H1 (cell line): Measurements from ENCODE around the gene PHC2. TPM values are rescaled to one million over a fixed set of nuclear protein-coding genes. Genes with fewer than 3 reads are reported as not detected.

Experiments
- CTCF ChIA-PET: fragments of 300-600 bp; sonication (Branson Sonifier 250); formaldehyde crosslinking; loops from one replicate; lab custom pipeline; 2021; ENCODE audit not compliant: partially characterized antibody; lab: Charles Lee
- POLR2A ChIA-PET: fragments of 300-600 bp; sonication (Branson Sonifier 250); formaldehyde crosslinking; loops from one replicate; lab custom pipeline; 2021; ENCODE audit warnings: inconsistent platforms; ENCODE audit not compliant: partially characterized antibody; lab: Charles Lee
- DNase-seq, 2 experiments: peaks; one replicate each; pipeline versions ENCODE4 v3.0.0 to v3.0.0-alpha.2; 2010 to 2022; ENCODE audit warnings: low spot score in 2 of 2, low read depth in 1 of 2, mixed read lengths in 1 of 2
- FAIRE-seq: peaks from 2 replicates; lab custom pipeline; 2011; peaks lifted over from hg19 to GRCh38; lab: Jason Lieb, UNC
- H2AFZ ChIP-seq: 2 replicates; pipeline ENCODE4 v1.8.1; 2012; ENCODE audit warnings: low read length, inconsistent platforms
- H2AK5ac ChIP-seq: 2 replicates; pipeline ENCODE4 v1.6.1; 2013; ENCODE audit warnings: low read depth, low read length
- H2BK120ac ChIP-seq: replicated peaks from 2 replicates; pipeline ENCODE3; 2013; ENCODE audit warnings: low read depth, low read length, inconsistent platforms
- H2BK12ac ChIP-seq: 2 replicates; pipeline ENCODE4 v1.6.1; 2013; ENCODE audit warnings: low read depth, low read length
- H2BK15ac ChIP-seq: 2 replicates; pipeline ENCODE4 v1.6.1; 2013; ENCODE audit warnings: low read length
- H2BK20ac ChIP-seq: 2 replicates; pipeline ENCODE4 v1.6.1; 2013; ENCODE audit warnings: low read length
- H2BK5ac ChIP-seq: 2 replicates; pipeline ENCODE4 v1.6.1; 2013; ENCODE audit warnings: low read depth, low read length
- H3K14ac ChIP-seq: 2 replicates; pipeline ENCODE4 v1.6.1; 2013; ENCODE audit warnings: inconsistent platforms; ENCODE audit not compliant: insufficient read length
- H3K18ac ChIP-seq: 2 replicates; pipeline ENCODE4 v1.6.1; 2013; ENCODE audit warnings: low read length; ENCODE audit errors: extremely low read depth
- H3K23ac ChIP-seq: 2 replicates; pipeline ENCODE4 v1.6.1; 2013; ENCODE audit warnings: inconsistent platforms; ENCODE audit not compliant: insufficient read length
- H3K23me2 ChIP-seq: 2 replicates; pipeline ENCODE4 v1.6.1; 2013; ENCODE audit warnings: low read depth, low read length
- H3K27ac ChIP-seq: 2 replicates; pipeline ENCODE4 v1.6.1; 2011; ENCODE audit warnings: low read depth, low read length, inconsistent platforms
- H3K27me3 ChIP-seq, 4 experiments: replicated peaks in 1 of 4; 1 replicate in 1 of 4; 2 replicates in 3 of 4; pipeline versions ENCODE4 v1.6.1 to v1.8.1; 2011 to 2013; ENCODE audit warnings: low read length in 3 of 4, mild to moderate bottlenecking in 3 of 4, inconsistent platforms in 2 of 4, mixed read lengths in 2 of 4, moderate library complexity in 1 of 4; ENCODE audit not compliant: control insufficient read depth in 3 of 4, insufficient read depth in 3 of 4; ENCODE audit errors: extremely low read depth in 1 of 4
- H3K36me3 ChIP-seq, 4 experiments: 2 replicates each; pipeline versions ENCODE4 v1.6.1 to v1.8.1; 2011 to 2013; ENCODE audit warnings: mild to moderate bottlenecking in 4 of 4, low read length in 3 of 4, moderate library complexity in 2 of 4, control low read depth in 1 of 4, inconsistent platforms in 1 of 4; ENCODE audit not compliant: insufficient read depth in 4 of 4, control insufficient read depth in 2 of 4
- H3K4ac ChIP-seq: replicated peaks from 2 replicates; pipeline ENCODE3; 2013; ENCODE audit warnings: low read length, low read depth, mixed read lengths, inconsistent platforms; ENCODE audit not compliant: insufficient read length
- H3K4me1 ChIP-seq, 4 experiments: replicated peaks in 1 of 4; 1 replicate in 1 of 4; 2 replicates in 3 of 4; pipeline versions ENCODE4 v1.6.1 to v1.8.1; 2011 to 2013; ENCODE audit warnings: low read length in 3 of 4, inconsistent platforms in 2 of 4, mixed read lengths in 1 of 4; ENCODE audit not compliant: insufficient read depth in 4 of 4, control insufficient read depth in 3 of 4
- H3K4me2 ChIP-seq, 2 experiments: 2 replicates each; pipeline versions ENCODE4 v1.6.1 to v1.8.1; 2011 to 2013; ENCODE audit warnings: low read depth in 2 of 2, low read length in 2 of 2, control low read depth in 1 of 2, inconsistent platforms in 1 of 2, mild to moderate bottlenecking in 1 of 2; ENCODE audit not compliant: insufficient read depth in 1 of 2
- H3K4me3 ChIP-seq, 4 experiments: fragments of 200-600, 300-600 bp in 1 of 4; sonication (generic), shearing (Covaris generic), sonication (Bioruptor Twin) in 1 of 4; 2 replicates each; pipeline versions ENCODE4 v1.5.1 to v1.8.1; 2011 to 2016; ENCODE audit warnings: low read length in 4 of 4, low read depth in 3 of 4, control low read depth in 2 of 4, inconsistent platforms in 2 of 4, mild to moderate bottlenecking in 2 of 4, mixed read lengths in 1 of 4, moderate library complexity in 1 of 4; ENCODE audit not compliant: insufficient read depth in 2 of 4; ENCODE audit errors: extremely low read depth in 1 of 4
- H3K56ac ChIP-seq: replicated peaks from 2 replicates; pipeline ENCODE3; 2013; ENCODE audit warnings: low read depth, mild to moderate bottlenecking, mixed read lengths, low read length, inconsistent platforms; ENCODE audit not compliant: insufficient read length
- H3K79me1 ChIP-seq: 2 replicates; pipeline ENCODE4 v1.6.1; 2013; ENCODE audit warnings: low read depth, low read length, control low read depth
- H3K79me2 ChIP-seq, 2 experiments: 2 replicates each; pipeline versions ENCODE4 v1.6.1 to v1.8.1; 2012 to 2013; ENCODE audit warnings: low read length in 2 of 2, mild to moderate bottlenecking in 2 of 2, inconsistent platforms in 1 of 2; ENCODE audit not compliant: insufficient read depth in 2 of 2, control insufficient read depth in 1 of 2
- H3K9ac ChIP-seq, 4 experiments: replicated peaks in 1 of 4; 1 replicate in 1 of 4; 2 replicates in 3 of 4; pipeline versions ENCODE4 v1.6.1 to v1.8.1; 2011 to 2013; ENCODE audit warnings: low read depth in 3 of 4, low read length in 3 of 4, control low read depth in 2 of 4, mild to moderate bottlenecking in 2 of 4, moderate library complexity in 2 of 4, inconsistent platforms in 1 of 4; ENCODE audit errors: extremely low read depth in 1 of 4
- H3K9me3 ChIP-seq, 2 experiments: 2 replicates each; pipeline versions ENCODE4 v1.6.1 to v1.8.1; 2012 to 2013; ENCODE audit warnings: mild to moderate bottlenecking in 2 of 2, moderate library complexity in 2 of 2, control low read depth in 1 of 2, inconsistent platforms in 1 of 2, low read depth in 1 of 2, low read length in 1 of 2, mixed read lengths in 1 of 2; ENCODE audit not compliant: insufficient read depth in 2 of 2
- H4K20me1 ChIP-seq, 2 experiments: replicated peaks in 1 of 2; 2 replicates each; pipeline versions ENCODE3 to v1.8.1; 2011 to 2013; ENCODE audit warnings: inconsistent platforms in 2 of 2, low read length in 2 of 2, mild to moderate bottlenecking in 1 of 2; ENCODE audit not compliant: insufficient read depth in 2 of 2, control insufficient read depth in 1 of 2
- H4K5ac ChIP-seq: 2 replicates; pipeline ENCODE4 v1.6.1; 2013; ENCODE audit warnings: low read length, low read depth, mixed read lengths, inconsistent platforms; ENCODE audit not compliant: insufficient read length
- H4K8ac ChIP-seq: 2 replicates; pipeline ENCODE4 v1.8.0; 2013; ENCODE audit warnings: mild to moderate bottlenecking, moderate library complexity, low read length, inconsistent platforms; ENCODE audit not compliant: insufficient read depth; ENCODE audit errors: extremely low read depth
- H4K91ac ChIP-seq: replicated peaks from 2 replicates; pipeline ENCODE3; 2013; ENCODE audit warnings: low read length, mixed read lengths, inconsistent platforms; ENCODE audit not compliant: insufficient read length
- ASH2L ChIP-seq: fragments of 200-600, 300-600 bp; sonication (generic); IDR thresholded peaks from one replicate; pipeline ENCODE4 v1.7.1; 2017; ENCODE audit warnings: low read length
- CREB1 ChIP-seq: IDR thresholded peaks from 2 replicates; pipeline ENCODE4 v1.6.1; 2012; ENCODE audit warnings: inconsistent platforms
- EZH2 ChIP-seq: fragments of 200-600 bp; sonication (generic); IDR thresholded peaks from 2 replicates; pipeline ENCODE4 v1.7.1; 2012; ENCODE audit warnings: low read depth, mild to moderate bottlenecking, moderate library complexity, low read length, inconsistent platforms; ENCODE audit not compliant: severe bottlenecking
- GTF2F1 ChIP-seq: IDR thresholded peaks from 2 replicates; pipeline ENCODE4 v1.6.1; 2012; ENCODE audit warnings: low read depth, low read length, improper control_type of control experiment, borderline replicate concordance
- JUND ChIP-seq: IDR thresholded peaks from 2 replicates; pipeline ENCODE4 v1.6.1; 2011; ENCODE audit warnings: mild to moderate bottlenecking, improper control_type of control experiment, low read length
- KDM1A ChIP-seq: fragments of 200-600, 300-600 bp; sonication (generic); IDR thresholded peaks from 2 replicates; pipeline ENCODE4 v1.7.1; 2016; ENCODE audit warnings: mild to moderate bottlenecking, low read length, borderline replicate concordance
- POU5F1 ChIP-seq: IDR thresholded peaks from 2 replicates; pipeline ENCODE4 v1.6.1; 2011; ENCODE audit warnings: low read depth, mild to moderate bottlenecking, low read length, moderate library complexity
- RXRA ChIP-seq: IDR thresholded peaks from 2 replicates; pipeline ENCODE4 v1.6.1; 2011; ENCODE audit warnings: low read depth, mild to moderate bottlenecking, low read length, moderate library complexity; ENCODE audit not compliant: insufficient read depth
- SIN3A ChIP-seq, 2 experiments: IDR thresholded peaks in 1 of 2; conservative IDR thresholded peaks in 1 of 2; 2 replicates each; pipeline ENCODE4 v1.6.1; 2011 to 2012; ENCODE audit warnings: low read length in 2 of 2, improper control_type of control experiment in 1 of 2, low read depth in 1 of 2, mild to moderate bottlenecking in 1 of 2
- SUZ12 ChIP-seq: fragments of 200-600 bp; sonication (generic); IDR thresholded peaks from 2 replicates; pipeline ENCODE4 v1.6.1; 2012; ENCODE audit warnings: mild to moderate bottlenecking, inconsistent platforms, low read length, moderate library complexity, mixed read lengths
- WGBS, 2 experiments: shearing (Covaris generic) in 1 of 2; methylation state at CpG; one replicate each; pipeline versions ENCODE4 v1.1.6 to v1.1.7; 2013 to 2015; ENCODE audit warnings: low lambda C conversion rate in 2 of 2, mixed read lengths in 2 of 2, inconsistent platforms in 1 of 2, low coverage in 1 of 2, missing lambda C conversion rate in 1 of 2; ENCODE audit not compliant: insufficient replicate concordance in 2 of 2, insufficient coverage in 1 of 2, insufficient read length in 1 of 2; ENCODE audit errors: extremely low coverage in 1 of 2, missing lambda C conversion rate in 1 of 2; 5-methylcytosine and 5-hydroxymethylcytosine counted together
- polyA plus RNA-seq, 7 experiments: library from polyadenylated mRNA; depleted of rRNA in 3 of 7; stranded (reverse) in 5 of 7; unstranded in 2 of 7; fragments of >200 nt in 5 of 7; fragments of 200-250 nt in 2 of 7; gene quantifications; 1 replicate in 5 of 7; 2 replicates in 1 of 7; 4 replicates in 1 of 7; pipeline versions ENCODE4 v1.2.1 to v1.2.3, GENCODE V29; 2011 to 2013; ENCODE audit warnings: missing spikeins in 2 of 7, mixed read lengths in 2 of 7
- total RNA-seq: library from RNA; stranded (reverse); fragmentation: NEBNext Ultra II Directional; extraction: Animal tissue kit (Norgen Biotek cat#: 25700); gene quantifications from 2 replicates; pipeline ENCODE4 v1.2.1, GENCODE V29; 2021
- TF ChIP-seq, protein P1 (sequence below): IDR thresholded peaks from 2 replicates; pipeline ENCODE4 v1.6.1; 2012; ENCODE audit warnings: low read length, inconsistent platforms

The PHC2 gene
- total and polyA plus RNA-seq, 2 of the 8 experiments (the other 6 are each of a cell fraction or from before 2014, with no cell fraction given) = 5.6 to 14.2 TPM

GRCh38 chr1:33327587-33328325 is 103.1 kb downstream of the PHC2 start:
- ChIA-PET POLR2A (no interaction called here), CTCF (interaction anchor here (0.9 to 5.0 kb wide), 5 partner anchors 11 to 127 kb away, joined by 3 to 36 read pairs (median 3); no protein-coding TSS in a partner anchor)
- Histone ChIP-seq H3K27me3 (no peaks in the 10 kb centered on the region), H3K79me2 (no peaks in the 10 kb centered on the region), H4K91ac (no peak overlapping the region), H3K4ac (no peak overlapping the region), H2BK12ac (no peak overlapping the region), H3K36me3 (peaks cover 0 to 16% (median 7%) of the 10 kb centered on the region in 4 experiments; a peak in 5 of 8 replicates), H3K9ac (no peak overlapping the region), H3K4me1 (0 out of 7 replicates have a peak, but pooled peaks cover 0 to 3% (median 0%) of the 10 kb centered on the region in 4 experiments), H2AK5ac (no peak overlapping the region), H3K4me3 (no peak overlapping the region), H3K27ac (no peak overlapping the region), H4K8ac (no peak overlapping the region), H3K14ac (no peak overlapping the region), H2BK5ac (no peak overlapping the region), H3K23me2 (no peaks in the 10 kb centered on the region), H3K23ac (no peak overlapping the region), H2AFZ (no peak overlapping the region), H4K5ac (no peak overlapping the region), H4K20me1 (peaks cover 0 to 6% of the 10 kb centered on the region in 2 experiments), H3K79me1 (no peaks in the 10 kb centered on the region), H3K56ac (no peak overlapping the region), H3K4me2 (no peak overlapping the region), H3K18ac (no peak overlapping the region), H2BK20ac (no peak overlapping the region), H2BK15ac (no peak overlapping the region), H3K9me3 (no peaks in the 10 kb centered on the region), H2BK120ac (no peak overlapping the region)
- DNase-seq = no peak
- WGBS, 2 experiments = 88% methylated on average over 9 of the region's 9 CpGs; no CpG with 5 or more reads in 1 of the 2 experiments
- FAIRE-seq = no peak
- TF ChIP-seq ASH2L (no peak), POU5F1 (no peak), SUZ12 (no peak), KDM1A (no peak), RXRA (no peak), EZH2 (no peak), JUND (no peak), GTF2F1 (no peak), SIN3A (conservative IDR thresholded peaks at IDR 0.05 in 1 of 2, IDR thresholded peaks at IDR 0.05 in 1 of 2; ENCODE audit: low read depth in 1 of 2, low read length in 2 of 2) (no peak), CREB1 (no peak)
- TF ChIP-seq, protein P1, sequence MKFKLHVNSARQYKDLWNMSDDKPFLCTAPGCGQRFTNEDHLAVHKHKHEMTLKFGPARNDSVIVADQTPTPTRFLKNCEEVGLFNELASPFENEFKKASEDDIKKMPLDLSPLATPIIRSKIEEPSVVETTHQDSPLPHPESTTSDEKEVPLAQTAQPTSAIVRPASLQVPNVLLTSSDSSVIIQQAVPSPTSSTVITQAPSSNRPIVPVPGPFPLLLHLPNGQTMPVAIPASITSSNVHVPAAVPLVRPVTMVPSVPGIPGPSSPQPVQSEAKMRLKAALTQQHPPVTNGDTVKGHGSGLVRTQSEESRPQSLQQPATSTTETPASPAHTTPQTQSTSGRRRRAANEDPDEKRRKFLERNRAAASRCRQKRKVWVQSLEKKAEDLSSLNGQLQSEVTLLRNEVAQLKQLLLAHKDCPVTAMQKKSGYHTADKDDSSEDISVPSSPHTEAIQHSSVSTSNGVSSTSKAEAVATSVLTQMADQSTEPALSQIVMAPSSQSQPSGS = no peak
